Muscle layer of colon (tissue), 2 donors: ENCODE data around the gene CD33.

Source experiments
- H3K27ac ChIP-seq: one replicate; pipeline ENCODE4 v1.7.0; 2013; ENCODE audit warnings: low read depth, mild to moderate bottlenecking, low read length, moderate library complexity
- H3K27me3 ChIP-seq, 2 donors: one replicate each; pipeline ENCODE4 v1.7.0; 2013; ENCODE audit warnings: low read length in 2 of 2, mild to moderate bottlenecking in 2 of 2; ENCODE audit not compliant: insufficient read depth in 2 of 2, control insufficient read depth in 1 of 2
- H3K36me3 ChIP-seq: one replicate; pipeline ENCODE4 v1.7.0; 2013; ENCODE audit warnings: mild to moderate bottlenecking, low read length; ENCODE audit not compliant: insufficient read depth
- H3K4me1 ChIP-seq: one replicate; pipeline ENCODE4 v1.7.0; 2013; ENCODE audit warnings: mild to moderate bottlenecking, low read length; ENCODE audit not compliant: insufficient read depth
- H3K4me3 ChIP-seq, 2 donors: one replicate each; pipeline ENCODE4 v1.7.0; 2013; ENCODE audit warnings: low read length in 2 of 2, low read depth in 1 of 2, mild to moderate bottlenecking in 1 of 2, moderate library complexity in 1 of 2
- H3K9ac ChIP-seq: one replicate; pipeline ENCODE4 v1.7.0; 2013; ENCODE audit warnings: low read length
- H3K9me3 ChIP-seq: one replicate; pipeline ENCODE4 v1.7.0; 2013; ENCODE audit warnings: mild to moderate bottlenecking, low read length
- donor health status: abdominal sarcoma.
- donor health status: Adenocarcinoma of cecum.

CD33 gene

GRCh38 chr19:51247972-51248590, 23.2 kb downstream of the CD33 start:
- Histone ChIP-seq H3K27ac (no peak overlapping the region), H3K27me3 (no peaks in the 10 kb centered on the region), H3K9me3 (no peaks in the 10 kb centered on the region), H3K4me1 (no peaks in the 10 kb centered on the region), H3K9ac (no peak overlapping the region), H3K36me3 (no peaks in the 10 kb centered on the region), H3K4me3 (no peak overlapping the region)

DNA sequence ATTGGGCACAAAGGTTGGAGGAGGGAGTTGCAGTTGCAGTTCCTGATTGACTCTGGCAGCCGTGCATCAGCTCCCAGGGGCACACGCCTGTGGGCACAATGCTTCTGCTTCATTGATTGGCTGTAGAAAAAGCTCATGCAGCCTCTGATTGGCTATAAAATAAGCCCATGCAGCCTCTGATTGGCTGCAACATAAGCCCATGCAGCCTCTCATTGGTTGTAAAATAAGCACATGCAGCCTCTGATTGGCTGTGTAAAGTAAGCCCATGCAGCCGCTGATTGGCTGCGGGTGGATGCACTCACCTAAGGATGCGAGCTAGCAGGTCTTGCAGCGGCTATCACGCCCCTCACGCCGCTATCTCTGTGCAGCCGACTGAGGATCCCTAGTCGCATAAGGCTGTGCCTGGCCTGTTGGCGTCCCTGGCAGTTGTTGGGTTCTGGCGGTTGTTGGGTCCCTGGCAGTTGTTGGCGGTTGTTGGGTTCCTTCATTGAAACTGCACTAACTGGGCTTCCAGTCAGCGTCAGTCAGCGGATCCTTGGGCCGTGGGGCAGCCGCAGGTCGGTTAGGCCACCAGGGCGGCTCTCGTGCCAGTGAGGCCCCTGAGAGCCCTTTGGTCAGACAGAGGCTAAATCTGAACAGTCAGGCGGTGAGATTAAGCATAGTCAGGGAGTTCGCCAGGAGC, 26.0 kb downstream of the CD33 start, which contains the start of gene SIGLECL1:
SIGLECL1 (plus strand) TSS at position 295 of the 682 bp plus-strand sequence. CDS start 12,993 bp downstream, outside the sequence.
- Histone ChIP-seq H3K27me3 (no peaks in the 10 kb centered on the region), H3K9me3 (no peaks in the 10 kb centered on the region), H3K36me3 (no peaks in the 10 kb centered on the region), H3K27ac (no peak within 1 kb of the TSS), H3K9ac (no peak within 1 kb of the TSS), H3K4me3 (no peak within 1 kb of the TSS), H3K4me1 (no peaks in the 10 kb centered on the region)

- no peak overlapping the region for H3K27ac ChIP-seq
- H3K4me3 ChIP-seq = no peak overlapping the region
- no peaks in the 10 kb centered on the region for H3K36me3 ChIP-seq
- H3K9me3 ChIP-seq = no peaks in the 10 kb centered on the region
- no peak overlapping the region for H3K9ac ChIP-seq
- H3K27me3 ChIP-seq = no peaks in the 10 kb centered on the region
- no peaks in the 10 kb centered on the region for H3K4me1 ChIP-seq
Measured at GRCh38 chr19:51251468-51251820, 26.6 kb downstream of the CD33 start.

GRCh38 chr19:51252306-51253079, 27.6 kb downstream of the CD33 start:
- H3K9me3 ChIP-seq = no peaks in the 10 kb centered on the region
- H3K4me1 ChIP-seq = no peaks in the 10 kb centered on the region
- no peak overlapping the region for H3K4me3 ChIP-seq
- H3K36me3 ChIP-seq = no peaks in the 10 kb centered on the region
- no peaks in the 10 kb centered on the region for H3K27me3 ChIP-seq
- no peak overlapping the region for H3K27ac ChIP-seq
- H3K9ac ChIP-seq = no peak overlapping the region

- no peaks in the 10 kb centered on the region for H3K36me3 ChIP-seq
- no peak overlapping the region for H3K9ac ChIP-seq
- no peak overlapping the region for H3K4me3 ChIP-seq
- H3K27ac ChIP-seq = no peak overlapping the region
- no peaks in the 10 kb centered on the region for H3K27me3 ChIP-seq
- no peaks in the 10 kb centered on the region for H3K9me3 ChIP-seq
- H3K4me1 ChIP-seq = no peaks in the 10 kb centered on the region
Measured at GRCh38 chr19:51253088-51253806, 28.4 kb downstream of the CD33 start.

DNA sequence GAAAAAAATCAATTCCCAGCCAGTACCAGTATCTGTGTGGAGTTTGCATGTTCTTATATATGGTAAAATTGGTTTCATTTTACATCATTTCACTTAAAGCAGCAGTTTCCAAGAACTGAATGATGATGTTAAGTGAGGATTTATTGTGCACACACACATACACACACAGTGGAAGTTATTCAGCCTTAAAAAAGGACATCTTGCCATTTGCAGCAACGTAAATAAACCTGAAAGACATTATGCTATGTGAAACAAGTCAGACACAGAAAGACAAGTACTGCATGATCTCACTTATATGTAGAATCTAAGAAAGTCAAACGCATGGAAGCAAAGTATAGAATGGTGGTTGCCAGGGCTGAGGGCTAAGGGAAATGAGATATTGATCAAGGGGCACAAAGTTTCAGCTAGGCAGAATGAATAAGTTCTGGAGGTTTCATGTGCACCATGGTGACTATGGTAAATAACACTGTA, 31.3 kb downstream of the CD33 start:
- no peaks in the 10 kb centered on the region for H3K4me1 ChIP-seq
- H3K9me3 ChIP-seq = no peaks in the 10 kb centered on the region
- H3K27ac ChIP-seq = no peak overlapping the region
- no peaks in the 10 kb centered on the region for H3K27me3 ChIP-seq
- no peak overlapping the region for H3K9ac ChIP-seq
- H3K4me3 ChIP-seq = no peak overlapping the region
- no peaks in the 10 kb centered on the region for H3K36me3 ChIP-seq

GRCh38 chr19:51257471-51257870, 32.6 kb downstream of the CD33 start:
- Histone ChIP-seq H3K4me3 (no peak overlapping the region), H3K27me3 (no peaks in the 10 kb centered on the region)

DNA sequence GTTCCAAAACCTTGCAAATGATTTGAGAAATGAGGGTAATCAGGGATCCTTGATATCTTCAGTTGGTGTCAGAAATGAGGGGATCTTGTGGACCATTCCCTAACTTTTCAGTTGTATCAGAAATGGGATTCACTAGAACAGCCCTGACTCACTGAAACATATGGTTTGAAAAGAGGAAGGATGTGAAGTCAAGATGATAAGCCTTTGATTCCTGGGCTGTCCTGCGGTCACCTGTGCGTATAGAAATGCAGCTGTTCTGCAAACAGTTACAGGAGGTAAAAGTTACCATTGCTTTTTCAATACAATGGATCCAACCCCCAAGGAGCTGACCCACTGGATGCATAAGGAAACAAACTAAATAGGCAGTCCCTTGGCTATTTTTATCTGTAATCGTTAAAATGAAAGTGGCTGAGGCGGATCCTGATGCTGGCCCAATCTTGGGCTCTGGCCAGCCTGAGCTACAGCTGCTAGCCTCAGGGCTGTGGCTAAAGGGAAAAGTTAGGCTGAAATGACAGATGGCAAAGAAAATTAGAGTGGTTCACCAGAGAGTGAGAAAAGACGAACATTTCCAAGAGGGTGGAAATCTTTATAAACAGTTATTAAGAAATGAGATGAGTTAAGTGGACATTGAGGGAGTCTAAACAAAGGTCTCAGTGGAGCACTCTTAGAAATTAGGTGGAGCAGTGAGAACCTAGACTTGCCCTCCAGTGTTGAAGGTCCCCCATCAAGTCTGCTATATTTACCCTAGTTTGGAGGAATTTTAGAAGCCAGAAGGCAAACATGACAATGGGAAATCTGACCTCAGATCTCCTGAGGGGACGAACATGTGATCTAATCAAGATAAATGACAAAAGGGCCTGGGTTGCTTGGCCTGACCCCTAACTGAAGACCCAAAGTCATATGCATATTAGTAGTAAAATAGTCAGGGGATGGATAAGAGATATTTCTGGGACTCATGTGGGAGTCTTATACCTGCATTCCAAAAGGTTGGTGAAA, 33.6 kb downstream of the CD33 start:
- Histone ChIP-seq H3K9me3 (no peaks in the 10 kb centered on the region), H3K9ac (no peak overlapping the region), H3K27ac (no peak overlapping the region), H3K36me3 (no peaks in the 10 kb centered on the region), H3K4me1 (no peaks in the 10 kb centered on the region), H3K4me3 (no peak overlapping the region), H3K27me3 (no peaks in the 10 kb centered on the region)

More at GRCh38 chr19:51257471-51257870, 32.6 kb downstream of the CD33 start:
- Histone ChIP-seq H3K9me3 (no peaks in the 10 kb centered on the region), H3K4me1 (no peaks in the 10 kb centered on the region), H3K36me3 (no peaks in the 10 kb centered on the region), H3K27ac (no peak overlapping the region), H3K9ac (no peak overlapping the region)

- Histone ChIP-seq H3K9ac (no peak overlapping the region), H3K4me1 (no peaks in the 10 kb centered on the region), H3K27ac (no peak overlapping the region), H3K27me3 (no peaks in the 10 kb centered on the region), H3K36me3 (no peaks in the 10 kb centered on the region), H3K9me3 (no peaks in the 10 kb centered on the region), H3K4me3 (no peak overlapping the region)
Measured at GRCh38 chr19:51259348-51260245, 34.7 kb downstream of the CD33 start.

DNA sequence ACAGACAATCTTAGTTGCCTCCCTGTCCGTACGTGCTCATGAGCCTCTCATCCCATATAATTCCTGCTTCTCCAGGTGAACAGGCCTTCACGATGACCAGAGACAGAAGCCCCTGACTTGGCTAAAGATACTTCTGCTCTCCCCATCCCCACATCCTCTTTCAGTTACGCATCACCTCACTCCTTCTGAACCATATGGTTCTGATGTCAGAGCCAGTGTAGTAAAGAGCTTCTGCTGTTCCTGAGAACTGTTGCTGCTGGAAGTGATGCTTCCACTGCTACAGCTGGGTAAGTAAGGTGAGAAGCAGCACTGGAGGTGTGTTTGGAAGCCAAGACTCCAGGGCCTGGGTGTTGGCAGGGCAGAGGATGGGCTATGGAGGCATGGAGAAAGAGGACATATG, 38.9 kb downstream of the CD33 start:
- Histone ChIP-seq H3K9ac (no peak overlapping the region), H3K27me3 (no peaks in the 10 kb centered on the region), H3K27ac (no peak overlapping the region), H3K9me3 (no peaks in the 10 kb centered on the region), H3K4me1 (no peaks in the 10 kb centered on the region), H3K36me3 (no peaks in the 10 kb centered on the region), H3K4me3 (no peak overlapping the region)
